ENCODE data around the gene SOX15.
"Not testable (repeated sequence)": the region's sequence is repeated elsewhere in the genome, so short reads cannot be mapped to it uniquely, and the experiment has no call there.

SOX15 gene

GRCh38 chr17:7610641-7611040 is 20.7 kb upstream of the SOX15 start:
- TF ChIP-seq, protein P1, sequence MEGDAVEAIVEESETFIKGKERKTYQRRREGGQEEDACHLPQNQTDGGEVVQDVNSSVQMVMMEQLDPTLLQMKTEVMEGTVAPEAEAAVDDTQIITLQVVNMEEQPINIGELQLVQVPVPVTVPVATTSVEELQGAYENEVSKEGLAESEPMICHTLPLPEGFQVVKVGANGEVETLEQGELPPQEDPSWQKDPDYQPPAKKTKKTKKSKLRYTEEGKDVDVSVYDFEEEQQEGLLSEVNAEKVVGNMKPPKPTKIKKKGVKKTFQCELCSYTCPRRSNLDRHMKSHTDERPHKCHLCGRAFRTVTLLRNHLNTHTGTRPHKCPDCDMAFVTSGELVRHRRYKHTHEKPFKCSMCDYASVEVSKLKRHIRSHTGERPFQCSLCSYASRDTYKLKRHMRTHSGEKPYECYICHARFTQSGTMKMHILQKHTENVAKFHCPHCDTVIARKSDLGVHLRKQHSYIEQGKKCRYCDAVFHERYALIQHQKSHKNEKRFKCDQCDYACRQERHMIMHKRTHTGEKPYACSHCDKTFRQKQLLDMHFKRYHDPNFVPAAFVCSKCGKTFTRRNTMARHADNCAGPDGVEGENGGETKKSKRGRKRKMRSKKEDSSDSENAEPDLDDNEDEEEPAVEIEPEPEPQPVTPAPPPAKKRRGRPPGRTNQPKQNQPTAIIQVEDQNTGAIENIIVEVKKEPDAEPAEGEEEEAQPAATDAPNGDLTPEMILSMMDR (IDR thresholded peaks at IDR 0.05; ENCODE audit: control insufficient read depth, extremely low read depth, insufficient read depth) = no peak
- no peak for DNase-seq (ENCODE audit: low read depth)
- H3K4me3 ChIP-seq (ENCODE audit: low read depth, low read length) = no peak overlapping the region

DNA sequence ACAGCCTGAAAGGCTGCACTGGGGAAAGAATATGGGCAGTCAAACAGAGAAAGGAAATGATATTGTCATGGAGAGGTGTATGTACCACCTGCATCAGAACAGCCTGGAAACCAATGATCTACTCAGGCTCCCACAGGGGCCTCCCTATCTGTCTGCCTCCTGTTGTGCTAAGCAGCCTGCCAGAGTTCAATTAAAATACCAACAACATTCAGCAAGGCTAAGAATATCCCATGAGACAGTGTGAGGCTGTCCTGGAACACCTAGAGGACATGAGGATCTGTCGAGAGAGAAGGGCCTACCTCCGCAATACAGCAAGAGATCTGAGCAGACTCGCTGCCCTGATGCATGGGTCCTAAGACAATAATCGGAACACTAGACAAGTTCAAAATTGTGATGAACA is 16.4 kb upstream of the SOX15 start:
- no peak for DNase-seq (ENCODE audit: low read depth)
- H3K4me3 ChIP-seq (ENCODE audit: low read depth, low read length) = no peak overlapping the region
- TF ChIP-seq, protein P1 (IDR thresholded peaks at IDR 0.05; ENCODE audit: control insufficient read depth, extremely low read depth, insufficient read depth) = no peak

DNA sequence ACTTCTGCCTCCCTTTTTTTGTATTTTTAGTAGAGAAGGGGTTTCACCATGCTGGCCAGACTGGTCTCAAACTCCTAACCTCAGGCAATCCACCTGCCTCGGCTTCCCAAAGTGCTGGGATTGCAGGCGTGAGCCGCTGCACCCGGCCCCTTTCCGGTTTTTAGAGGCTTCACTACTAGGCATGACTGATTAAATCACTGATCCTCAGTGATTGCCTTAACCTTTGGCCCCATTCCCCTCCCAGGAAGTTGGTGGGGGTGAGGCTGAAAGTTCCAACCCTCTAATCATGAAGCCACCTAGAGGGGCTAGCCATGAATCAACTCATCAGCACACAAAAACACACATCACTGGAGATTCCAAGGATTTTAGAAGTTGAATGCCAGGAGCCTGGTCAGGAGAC is 7.7 kb upstream of the SOX15 start:
- H3K4me3 ChIP-seq (ENCODE audit: low read depth, low read length); DNase-seq (ENCODE audit: low read depth): not testable (repeated sequence)

GRCh38 chr17:7593296-7593695 is 3.4 kb upstream of the SOX15 start:
- no peak for DNase-seq (ENCODE audit: low read depth)
- TF ChIP-seq, protein P1 (IDR thresholded peaks at IDR 0.05; ENCODE audit: control insufficient read depth, extremely low read depth, insufficient read depth) = no peak
- no peak overlapping the region for H3K4me3 ChIP-seq (ENCODE audit: low read depth, low read length)

GRCh38 chr17:7592422-7593021 is 2.6 kb upstream of the SOX15 start:
- DNase-seq (ENCODE audit: low read depth) = no peak
- H3K4me3 ChIP-seq (ENCODE audit: low read depth, low read length) = no peak overlapping the region
- TF ChIP-seq, protein P1 (IDR thresholded peaks at IDR 0.05; ENCODE audit: control insufficient read depth, extremely low read depth, insufficient read depth) = no peak

DNA sequence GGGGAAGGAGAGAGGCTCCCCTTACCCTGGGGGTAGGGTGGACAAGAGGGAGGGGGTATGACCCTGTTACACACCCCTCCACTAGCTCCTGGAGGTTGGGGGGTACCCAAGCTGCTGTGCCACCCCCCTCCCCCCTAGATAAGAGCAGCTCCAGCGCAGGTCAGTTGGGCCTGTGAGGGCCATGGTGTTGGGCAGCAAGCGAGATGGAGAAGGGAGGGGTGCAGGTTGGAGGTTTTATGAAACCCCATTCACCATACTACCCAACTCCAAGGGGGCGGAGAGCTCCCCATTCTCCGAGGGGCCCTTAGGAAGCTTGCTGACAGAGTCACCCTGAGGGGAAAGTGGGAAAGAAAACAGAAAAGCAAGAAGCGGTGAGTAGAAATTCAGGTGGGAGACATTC is 1.7 kb upstream of the SOX15 start:
- no peak overlapping the region for H3K4me3 ChIP-seq (ENCODE audit: low read depth, low read length)
- TF ChIP-seq, protein P1 (IDR thresholded peaks at IDR 0.05; ENCODE audit: control insufficient read depth, extremely low read depth, insufficient read depth) = no peak
- no peak for DNase-seq (ENCODE audit: low read depth)

- H3K4me3 ChIP-seq (ENCODE audit: low read depth, low read length) = no peak overlapping the region
- DNase-seq (ENCODE audit: low read depth) = no peak
- TF ChIP-seq, protein P1 (IDR thresholded peaks at IDR 0.05; ENCODE audit: control insufficient read depth, extremely low read depth, insufficient read depth) = no peak
Observed at GRCh38 chr17:7590743-7591142, 849 bp upstream of the SOX15 start.

Measured in LNCaP clone FGC (cell line).